ENCODE results near the gene SRP68.

GRCh38 chr17:76115138-76115754 is 42.9 kb upstream of the SRP68 start:
- TF ChIP-seq CTCF (IDR thresholded peaks at IDR 0.05; ENCODE audit: low read length) (no peak), EZH2 (IDR thresholded peaks at IDR 0.05; ENCODE audit: borderline replicate concordance, low read length) (no peak)
